Measurements from ENCODE around the gene CROCC2. TPM values are rescaled to one million over a fixed set of nuclear protein-coding genes. Genes with fewer than 3 reads are reported as not detected.

The CROCC2 gene
- total and polyA plus RNA-seq, 2 donors from 2014 or later: 0.13 TPM; not detected in 1

GRCh38 chr2:240888890-240889573, 17.1 kb upstream of the CROCC2 start:
- DNase-seq (peak in 1 of 5 donors; percentile 62), FAIRE-seq (no peak)
- Histone ChIP-seq H3K36me3 (ENCODE audit: control insufficient read depth in 2 of 3, insufficient read depth in 3 of 3, low read length in 3 of 3) (no peaks in the 10 kb centered on the region), H3K4me1 (ENCODE audit: control insufficient read depth in 2 of 3, insufficient read depth in 2 of 3, low read depth in 1 of 3, low read length in 3 of 3) (peaks cover 0 to 6% (median 0%) of the 10 kb centered on the region in 3 donors), H3K27me3 (ENCODE audit: control insufficient read depth, insufficient read depth, low read length) (no peaks in the 10 kb centered on the region), H3K9me3 (ENCODE audit: control insufficient read depth in 2 of 3, insufficient read depth in 1 of 3, low read length in 3 of 3) (no peaks in the 10 kb centered on the region), H3K9ac (ENCODE audit: low read length in 3 of 3) (no peak overlapping the region), H3K27ac (ENCODE audit: low read depth in 2 of 2, low read length in 2 of 2) (no peak overlapping the region), H3K4me3 (ENCODE audit: low read length in 3 of 3) (no peak overlapping the region)
- intact Hi-C loops (cut with DNase I): no loop called here
- TF ChIP-seq, protein P1, sequence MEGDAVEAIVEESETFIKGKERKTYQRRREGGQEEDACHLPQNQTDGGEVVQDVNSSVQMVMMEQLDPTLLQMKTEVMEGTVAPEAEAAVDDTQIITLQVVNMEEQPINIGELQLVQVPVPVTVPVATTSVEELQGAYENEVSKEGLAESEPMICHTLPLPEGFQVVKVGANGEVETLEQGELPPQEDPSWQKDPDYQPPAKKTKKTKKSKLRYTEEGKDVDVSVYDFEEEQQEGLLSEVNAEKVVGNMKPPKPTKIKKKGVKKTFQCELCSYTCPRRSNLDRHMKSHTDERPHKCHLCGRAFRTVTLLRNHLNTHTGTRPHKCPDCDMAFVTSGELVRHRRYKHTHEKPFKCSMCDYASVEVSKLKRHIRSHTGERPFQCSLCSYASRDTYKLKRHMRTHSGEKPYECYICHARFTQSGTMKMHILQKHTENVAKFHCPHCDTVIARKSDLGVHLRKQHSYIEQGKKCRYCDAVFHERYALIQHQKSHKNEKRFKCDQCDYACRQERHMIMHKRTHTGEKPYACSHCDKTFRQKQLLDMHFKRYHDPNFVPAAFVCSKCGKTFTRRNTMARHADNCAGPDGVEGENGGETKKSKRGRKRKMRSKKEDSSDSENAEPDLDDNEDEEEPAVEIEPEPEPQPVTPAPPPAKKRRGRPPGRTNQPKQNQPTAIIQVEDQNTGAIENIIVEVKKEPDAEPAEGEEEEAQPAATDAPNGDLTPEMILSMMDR (IDR thresholded peaks at IDR 0.05; ENCODE audit: borderline replicate concordance, extremely low read depth, insufficient read depth): no peak

- intact Hi-C loops (cut with DNase I): no loop called here
- DNase-seq: no peak
Measured at GRCh38 chr2:240889601-240890560, 16.3 kb upstream of the CROCC2 start.

DNA sequence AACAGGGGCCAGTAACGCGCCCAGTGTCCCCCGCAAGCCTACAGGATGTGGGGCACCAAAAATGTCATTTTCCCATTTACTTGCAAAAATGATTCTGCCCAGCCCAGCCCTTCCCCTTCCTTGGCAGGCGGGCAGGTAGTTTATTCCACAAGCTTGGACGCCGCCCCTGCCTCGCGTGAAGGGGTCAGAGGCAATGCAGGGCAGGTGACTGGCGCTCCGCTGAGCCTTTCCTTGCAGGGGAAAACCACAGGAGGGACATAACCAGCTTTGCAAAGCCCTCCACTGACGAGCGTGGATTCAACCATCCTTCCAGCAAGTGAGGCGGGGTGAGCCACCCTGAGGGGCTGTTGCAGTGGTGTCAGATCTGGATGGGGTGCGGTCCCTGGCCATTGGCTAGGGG, 15.4 kb upstream of the CROCC2 start:
- Histone ChIP-seq H3K4me3 (ENCODE audit: low read length in 3 of 3) (no peak overlapping the region), H3K9ac (ENCODE audit: low read length in 3 of 3) (no peak overlapping the region), H3K27ac (ENCODE audit: low read depth in 2 of 2, low read length in 2 of 2) (no peak overlapping the region), H3K9me3 (ENCODE audit: control insufficient read depth in 2 of 3, insufficient read depth in 1 of 3, low read length in 3 of 3) (no peaks in the 10 kb centered on the region), H3K4me1 (ENCODE audit: control insufficient read depth in 2 of 3, insufficient read depth in 2 of 3, low read depth in 1 of 3, low read length in 3 of 3) (peaks cover 0 to 14% (median 0%) of the 10 kb centered on the region in 3 donors), H3K27me3 (ENCODE audit: control insufficient read depth, insufficient read depth, low read length) (no peaks in the 10 kb centered on the region), H3K36me3 (ENCODE audit: control insufficient read depth in 2 of 3, insufficient read depth in 3 of 3, low read length in 3 of 3) (no peaks in the 10 kb centered on the region)
- FAIRE-seq (no peak), DNase-seq (no peak)
- intact Hi-C loops (cut with DNase I): no loop called here
- TF ChIP-seq, protein P1 (IDR thresholded peaks at IDR 0.05; ENCODE audit: borderline replicate concordance, extremely low read depth, insufficient read depth): no peak

More at GRCh38 chr2:240889601-240890560, 16.3 kb upstream of the CROCC2 start:
- Histone ChIP-seq H3K9ac (ENCODE audit: low read length in 3 of 3) (no peak overlapping the region), H3K27me3 (ENCODE audit: control insufficient read depth, insufficient read depth, low read length) (no peaks in the 10 kb centered on the region), H3K4me1 (ENCODE audit: control insufficient read depth in 2 of 3, insufficient read depth in 2 of 3, low read depth in 1 of 3, low read length in 3 of 3) (peaks cover 0 to 8% (median 0%) of the 10 kb centered on the region in 3 donors), H3K9me3 (ENCODE audit: control insufficient read depth in 2 of 3, insufficient read depth in 1 of 3, low read length in 3 of 3) (no peaks in the 10 kb centered on the region), H3K36me3 (ENCODE audit: control insufficient read depth in 2 of 3, insufficient read depth in 3 of 3, low read length in 3 of 3) (no peaks in the 10 kb centered on the region), H3K27ac (ENCODE audit: low read depth in 2 of 2, low read length in 2 of 2) (no peak overlapping the region), H3K4me3 (ENCODE audit: low read length in 3 of 3) (no peak overlapping the region)
- TF ChIP-seq, protein P1 (IDR thresholded peaks at IDR 0.05; ENCODE audit: borderline replicate concordance, extremely low read depth, insufficient read depth): no peak
- no peak for FAIRE-seq
